A673 (cell line): ENCODE measurements around the gene LY86. TPM values are rescaled to one million over a fixed set of nuclear protein-coding genes. Genes with fewer than 3 reads are reported as not detected.

ENCODE experiments used
- BruUV-seq: library from RNA; stranded (reverse); fragments of 400-500 nt; replicated peaks from 2 replicates; lab custom pipeline; 2021; lab: Mats Ljungman, UMichigan
- CTCF ChIA-PET: fragments of 300-600 bp; sonication (Branson Sonifier 250); formaldehyde crosslinking; loops from one replicate; lab custom pipeline; 2022; ENCODE audit warnings: antibody characterized with exemption; lab: Charles Lee
- POLR2A ChIA-PET: fragments of 300-600 bp; sonication (Branson Sonifier 250); formaldehyde crosslinking; loops from one replicate; lab custom pipeline; 2022; ENCODE audit warnings: antibody characterized with exemption; ENCODE audit not compliant: low non-redundant PET; lab: Charles Lee
- DNase-seq: peaks from one replicate; pipeline ENCODE4 v3.0.0-alpha.2; 2015; ENCODE audit warnings: low spot score
- H3K27ac ChIP-seq: fragments of 200-600 bp; sonication (generic); 2 replicates; pipeline ENCODE4 v1.5.1; 2016; ENCODE audit warnings: mixed run types, low read depth, mild to moderate bottlenecking, mixed read lengths, antibody characterized with exemption, low read length; ENCODE audit not compliant: poor library complexity, severe bottlenecking
- H3K27me3 ChIP-seq: fragments of 200-600 bp; sonication (generic); replicated peaks from 2 replicates; pipeline ENCODE4 v1.6.1; 2017; ENCODE audit warnings: mixed run types, low read depth, mild to moderate bottlenecking, mixed read lengths, antibody characterized with exemption, low read length; ENCODE audit not compliant: insufficient read depth, poor library complexity
- H3K36me3 ChIP-seq: fragments of 200-600 bp; sonication (generic); 2 replicates; pipeline ENCODE4 v1.6.1; 2016; ENCODE audit warnings: mixed run types, mild to moderate bottlenecking, mixed read lengths, antibody characterized with exemption, low read length; ENCODE audit not compliant: insufficient read depth, poor library complexity, severe bottlenecking
- H3K4me1 ChIP-seq: fragments of 200-600 bp; sonication (generic); 2 replicates; pipeline ENCODE4 v1.6.1; 2017; ENCODE audit warnings: mixed run types, mild to moderate bottlenecking, mixed read lengths, antibody characterized with exemption, low read length; ENCODE audit not compliant: insufficient read depth, poor library complexity, severe bottlenecking
- H3K4me3 ChIP-seq: fragments of 200-600 bp; sonication (generic); 2 replicates; pipeline ENCODE4 v1.5.1; 2016; ENCODE audit warnings: low read depth, mixed run types, mild to moderate bottlenecking, mixed read lengths, low read length; ENCODE audit not compliant: poor library complexity, severe bottlenecking
- H3K9me3 ChIP-seq: fragments of 200-600 bp; sonication (generic); 2 replicates; pipeline ENCODE4 v1.6.1; 2016; ENCODE audit warnings: mixed run types, low read depth, mild to moderate bottlenecking, mixed read lengths, antibody characterized with exemption, low read length; ENCODE audit not compliant: poor library complexity, severe bottlenecking
- CTCF ChIP-seq: fragments of 300-800, 200-600 bp; sonication (generic); conservative IDR thresholded peaks from 2 replicates; pipeline ENCODE4 v1.5.1; 2017; ENCODE audit warnings: low read depth, mild to moderate bottlenecking, antibody characterized with exemption, low read length, moderate library complexity, mixed read lengths
- EZH2 ChIP-seq: fragments of 200-600 bp; sonication (generic); IDR thresholded peaks from 2 replicates; pipeline ENCODE4 v1.6.1; 2017; ENCODE audit warnings: borderline replicate concordance, low read depth, mild to moderate bottlenecking, mixed read lengths, antibody characterized with exemption, low read length; ENCODE audit not compliant: poor library complexity, severe bottlenecking
- intact Hi-C: fragments of 100-400 bp; cut with micrococcal nuclease; formaldehyde crosslinking; loops from one replicate; pipeline ENCODE4 v1.10.0; 2022; ENCODE audit not compliant: unreplicated experiment
- total RNA-seq: library from RNA; stranded (reverse); gene quantifications from 2 replicates; pipeline ENCODE4 v1.2.3, GENCODE V29; 2021

Gene LY86
- total RNA-seq, 1 experiment from 2014 or later, result not detected

- no peak for DNase-seq
- BruUV-seq, result no TSS peak
- H3K27ac ChIP-seq, result no peak overlapping the region
- H3K27me3 ChIP-seq, result no peaks in the 10 kb centered on the region
- H3K9me3 ChIP-seq, result no peaks in the 10 kb centered on the region
- ChIA-PET CTCF (no interaction called here), POLR2A (no interaction called here)
- no peak overlapping the region for H3K4me3 ChIP-seq
- H3K4me1 ChIP-seq, result no peaks in the 10 kb centered on the region
- no peaks in the 10 kb centered on the region for H3K36me3 ChIP-seq
- TF ChIP-seq EZH2 (no peak), CTCF (no peak)
- intact Hi-C loops, result no loop called here
Observed at GRCh38 chr6:6619021-6619794, 30.7 kb downstream of the LY86 start.

GRCh38 chr6:6620766-6621425, 32.4 kb downstream of the LY86 start:
- ChIA-PET POLR2A (no interaction called here), CTCF (no interaction called here)
- no peaks in the 10 kb centered on the region for H3K36me3 ChIP-seq
- no peaks in the 10 kb centered on the region for H3K27me3 ChIP-seq
- H3K4me3 ChIP-seq, result no peak overlapping the region
- DNase-seq, result no peak
- no peak overlapping the region for H3K27ac ChIP-seq
- H3K9me3 ChIP-seq, result no peaks in the 10 kb centered on the region
- no peaks in the 10 kb centered on the region for H3K4me1 ChIP-seq
- BruUV-seq, result no TSS peak
- TF ChIP-seq EZH2 (no peak), CTCF (no peak)
- intact Hi-C loops, result no loop called here

- no peak for DNase-seq
- TF ChIP-seq CTCF, result no peak
- TF ChIP-seq EZH2, result no peak
- Histone ChIP-seq H3K9me3 (no peaks in the 10 kb centered on the region), H3K27ac (no peak overlapping the region), H3K4me1 (no peaks in the 10 kb centered on the region), H3K27me3 (no peaks in the 10 kb centered on the region), H3K4me3 (no peak overlapping the region), H3K36me3 (no peaks in the 10 kb centered on the region)
- ChIA-PET CTCF (no interaction called here), POLR2A (interaction anchor here (0.5 kb wide), 1 partner anchor 21 kb away, joined by 8 read pairs; no protein-coding TSS in a partner anchor)
- intact Hi-C loops, result no loop called here
- no TSS peak for BruUV-seq
Observed at GRCh38 chr6:6622501-6622900, 34.0 kb downstream of the LY86 start.
